H1 (cell line): ENCODE data around the gene FLVCR2. TPM values are rescaled to one million over a fixed set of nuclear protein-coding genes. Genes with fewer than 3 reads are reported as not detected.

Experiments used
- CTCF ChIA-PET: fragments of 300-600 bp; sonication (Branson Sonifier 250); formaldehyde crosslinking; loops from one replicate; lab custom pipeline; 2021; ENCODE audit not compliant: partially characterized antibody; lab: Charles Lee
- POLR2A ChIA-PET: fragments of 300-600 bp; sonication (Branson Sonifier 250); formaldehyde crosslinking; loops from one replicate; lab custom pipeline; 2021; ENCODE audit warnings: inconsistent platforms; ENCODE audit not compliant: partially characterized antibody; lab: Charles Lee
- DNase-seq, 2 experiments: peaks; one replicate each; pipeline versions ENCODE4 v3.0.0 to v3.0.0-alpha.2; 2010 to 2022; ENCODE audit warnings: low spot score in 2 of 2, low read depth in 1 of 2, mixed read lengths in 1 of 2
- FAIRE-seq: peaks from 2 replicates; lab custom pipeline; 2011; peaks lifted over from hg19 to GRCh38; lab: Jason Lieb, UNC
- H2AFZ ChIP-seq: 2 replicates; pipeline ENCODE4 v1.8.1; 2012; ENCODE audit warnings: low read length, inconsistent platforms
- H2AK5ac ChIP-seq: 2 replicates; pipeline ENCODE4 v1.6.1; 2013; ENCODE audit warnings: low read depth, low read length
- H2BK120ac ChIP-seq: replicated peaks from 2 replicates; pipeline ENCODE3; 2013; ENCODE audit warnings: low read depth, low read length, inconsistent platforms
- H2BK12ac ChIP-seq: 2 replicates; pipeline ENCODE4 v1.6.1; 2013; ENCODE audit warnings: low read depth, low read length
- H2BK15ac ChIP-seq: 2 replicates; pipeline ENCODE4 v1.6.1; 2013; ENCODE audit warnings: low read length
- H2BK20ac ChIP-seq: 2 replicates; pipeline ENCODE4 v1.6.1; 2013; ENCODE audit warnings: low read length
- H2BK5ac ChIP-seq: 2 replicates; pipeline ENCODE4 v1.6.1; 2013; ENCODE audit warnings: low read depth, low read length
- H3K14ac ChIP-seq: 2 replicates; pipeline ENCODE4 v1.6.1; 2013; ENCODE audit warnings: inconsistent platforms; ENCODE audit not compliant: insufficient read length
- H3K18ac ChIP-seq: 2 replicates; pipeline ENCODE4 v1.6.1; 2013; ENCODE audit warnings: low read length; ENCODE audit errors: extremely low read depth
- H3K23ac ChIP-seq: 2 replicates; pipeline ENCODE4 v1.6.1; 2013; ENCODE audit warnings: inconsistent platforms; ENCODE audit not compliant: insufficient read length
- H3K23me2 ChIP-seq: 2 replicates; pipeline ENCODE4 v1.6.1; 2013; ENCODE audit warnings: low read depth, low read length
- H3K27ac ChIP-seq: 2 replicates; pipeline ENCODE4 v1.6.1; 2011; ENCODE audit warnings: low read depth, low read length, inconsistent platforms
- H3K27me3 ChIP-seq, 4 experiments: replicated peaks in 1 of 4; 1 replicate in 1 of 4; 2 replicates in 3 of 4; pipeline versions ENCODE4 v1.6.1 to v1.8.1; 2011 to 2013; ENCODE audit warnings: low read length in 3 of 4, mild to moderate bottlenecking in 3 of 4, inconsistent platforms in 2 of 4, mixed read lengths in 2 of 4, moderate library complexity in 1 of 4; ENCODE audit not compliant: control insufficient read depth in 3 of 4, insufficient read depth in 3 of 4; ENCODE audit errors: extremely low read depth in 1 of 4
- H3K36me3 ChIP-seq, 4 experiments: 2 replicates each; pipeline versions ENCODE4 v1.6.1 to v1.8.1; 2011 to 2013; ENCODE audit warnings: mild to moderate bottlenecking in 4 of 4, low read length in 3 of 4, moderate library complexity in 2 of 4, control low read depth in 1 of 4, inconsistent platforms in 1 of 4; ENCODE audit not compliant: insufficient read depth in 4 of 4, control insufficient read depth in 2 of 4
- H3K4ac ChIP-seq: replicated peaks from 2 replicates; pipeline ENCODE3; 2013; ENCODE audit warnings: low read length, low read depth, mixed read lengths, inconsistent platforms; ENCODE audit not compliant: insufficient read length
- H3K4me1 ChIP-seq, 4 experiments: replicated peaks in 1 of 4; 1 replicate in 1 of 4; 2 replicates in 3 of 4; pipeline versions ENCODE4 v1.6.1 to v1.8.1; 2011 to 2013; ENCODE audit warnings: low read length in 3 of 4, inconsistent platforms in 2 of 4, mixed read lengths in 1 of 4; ENCODE audit not compliant: insufficient read depth in 4 of 4, control insufficient read depth in 3 of 4
- H3K4me2 ChIP-seq, 2 experiments: 2 replicates each; pipeline versions ENCODE4 v1.6.1 to v1.8.1; 2011 to 2013; ENCODE audit warnings: low read depth in 2 of 2, low read length in 2 of 2, control low read depth in 1 of 2, inconsistent platforms in 1 of 2, mild to moderate bottlenecking in 1 of 2; ENCODE audit not compliant: insufficient read depth in 1 of 2
- H3K4me3 ChIP-seq, 4 experiments: fragments of 200-600, 300-600 bp in 1 of 4; sonication (generic), shearing (Covaris generic), sonication (Bioruptor Twin) in 1 of 4; 2 replicates each; pipeline versions ENCODE4 v1.5.1 to v1.8.1; 2011 to 2016; ENCODE audit warnings: low read length in 4 of 4, low read depth in 3 of 4, control low read depth in 2 of 4, inconsistent platforms in 2 of 4, mild to moderate bottlenecking in 2 of 4, mixed read lengths in 1 of 4, moderate library complexity in 1 of 4; ENCODE audit not compliant: insufficient read depth in 2 of 4; ENCODE audit errors: extremely low read depth in 1 of 4
- H3K56ac ChIP-seq: replicated peaks from 2 replicates; pipeline ENCODE3; 2013; ENCODE audit warnings: low read depth, mild to moderate bottlenecking, mixed read lengths, low read length, inconsistent platforms; ENCODE audit not compliant: insufficient read length
- H3K79me1 ChIP-seq: 2 replicates; pipeline ENCODE4 v1.6.1; 2013; ENCODE audit warnings: low read depth, low read length, control low read depth
- H3K79me2 ChIP-seq, 2 experiments: 2 replicates each; pipeline versions ENCODE4 v1.6.1 to v1.8.1; 2012 to 2013; ENCODE audit warnings: low read length in 2 of 2, mild to moderate bottlenecking in 2 of 2, inconsistent platforms in 1 of 2; ENCODE audit not compliant: insufficient read depth in 2 of 2, control insufficient read depth in 1 of 2
- H3K9ac ChIP-seq, 4 experiments: replicated peaks in 1 of 4; 1 replicate in 1 of 4; 2 replicates in 3 of 4; pipeline versions ENCODE4 v1.6.1 to v1.8.1; 2011 to 2013; ENCODE audit warnings: low read depth in 3 of 4, low read length in 3 of 4, control low read depth in 2 of 4, mild to moderate bottlenecking in 2 of 4, moderate library complexity in 2 of 4, inconsistent platforms in 1 of 4; ENCODE audit errors: extremely low read depth in 1 of 4
- H3K9me3 ChIP-seq, 2 experiments: 2 replicates each; pipeline versions ENCODE4 v1.6.1 to v1.8.1; 2012 to 2013; ENCODE audit warnings: mild to moderate bottlenecking in 2 of 2, moderate library complexity in 2 of 2, control low read depth in 1 of 2, inconsistent platforms in 1 of 2, low read depth in 1 of 2, low read length in 1 of 2, mixed read lengths in 1 of 2; ENCODE audit not compliant: insufficient read depth in 2 of 2
- H4K20me1 ChIP-seq, 2 experiments: replicated peaks in 1 of 2; 2 replicates each; pipeline versions ENCODE3 to v1.8.1; 2011 to 2013; ENCODE audit warnings: inconsistent platforms in 2 of 2, low read length in 2 of 2, mild to moderate bottlenecking in 1 of 2; ENCODE audit not compliant: insufficient read depth in 2 of 2, control insufficient read depth in 1 of 2
- H4K5ac ChIP-seq: 2 replicates; pipeline ENCODE4 v1.6.1; 2013; ENCODE audit warnings: low read length, low read depth, mixed read lengths, inconsistent platforms; ENCODE audit not compliant: insufficient read length
- H4K8ac ChIP-seq: 2 replicates; pipeline ENCODE4 v1.8.0; 2013; ENCODE audit warnings: mild to moderate bottlenecking, moderate library complexity, low read length, inconsistent platforms; ENCODE audit not compliant: insufficient read depth; ENCODE audit errors: extremely low read depth
- H4K91ac ChIP-seq: replicated peaks from 2 replicates; pipeline ENCODE3; 2013; ENCODE audit warnings: low read length, mixed read lengths, inconsistent platforms; ENCODE audit not compliant: insufficient read length
- BACH1 ChIP-seq: IDR thresholded peaks from 2 replicates; pipeline ENCODE4 v1.6.1; 2012; ENCODE audit warnings: low read length, improper control_type of control experiment
- CBX5 ChIP-seq: fragments of 300-800, 300-1000 bp; sonication (generic); IDR thresholded peaks from 2 replicates; pipeline ENCODE4 v1.7.1; 2016; ENCODE audit warnings: antibody characterized with exemption, low read length, low read depth
- CHD2 ChIP-seq: IDR thresholded peaks from 2 replicates; pipeline ENCODE4 v1.6.1; 2012; ENCODE audit warnings: low read length, improper control_type of control experiment
- EP300 ChIP-seq, 2 experiments: IDR thresholded peaks; 1 replicate in 1 of 2; 2 replicates in 1 of 2; pipeline ENCODE4 v1.6.1; 2011 to 2012; ENCODE audit warnings: low read depth in 2 of 2, low read length in 2 of 2, mild to moderate bottlenecking in 2 of 2, borderline replicate concordance in 1 of 2, inconsistent platforms in 1 of 2, moderate library complexity in 1 of 2
- GTF2F1 ChIP-seq: IDR thresholded peaks from 2 replicates; pipeline ENCODE4 v1.6.1; 2012; ENCODE audit warnings: low read depth, low read length, improper control_type of control experiment, borderline replicate concordance
- HDAC6 ChIP-seq: IDR thresholded peaks from one replicate; pipeline ENCODE4 v1.7.1; 2012; ENCODE audit warnings: low read depth, mild to moderate bottlenecking, inconsistent platforms, low read length, moderate library complexity
- KDM4A ChIP-seq: IDR thresholded peaks from one replicate; pipeline ENCODE4 v1.7.1; 2012; ENCODE audit warnings: low read depth, mild to moderate bottlenecking, moderate library complexity, low read length, inconsistent platforms; ENCODE audit not compliant: severe bottlenecking
- KDM5A ChIP-seq: fragments of 200-600 bp; IDR thresholded peaks from 2 replicates; pipeline ENCODE4 v1.7.1; 2012; ENCODE audit warnings: mild to moderate bottlenecking, low read length, inconsistent platforms, mixed read lengths
- PHF8 ChIP-seq: fragments of 200-600 bp; sonication (generic); conservative IDR thresholded peaks from 2 replicates; pipeline ENCODE4 v1.7.1; 2012; ENCODE audit warnings: low read depth, mild to moderate bottlenecking, inconsistent platforms, low read length, moderate library complexity
- RBBP5 ChIP-seq: IDR thresholded peaks from 2 replicates; pipeline ENCODE4 v1.7.1; 2012; ENCODE audit warnings: low read depth, mild to moderate bottlenecking, inconsistent platforms, low read length, moderate library complexity, borderline replicate concordance
- RFX5 ChIP-seq: IDR thresholded peaks from 2 replicates; pipeline ENCODE4 v1.6.1; 2011; ENCODE audit warnings: low read depth, low read length, improper control_type of control experiment, borderline replicate concordance
- TCF12 ChIP-seq: IDR thresholded peaks from 2 replicates; pipeline ENCODE4 v1.6.1; 2011; ENCODE audit warnings: low read depth, mild to moderate bottlenecking, low read length
- TEAD4 ChIP-seq: IDR thresholded peaks from 2 replicates; pipeline ENCODE4 v1.6.1; 2012; ENCODE audit warnings: low read depth, low read length, inconsistent platforms, mixed read lengths
- ZNF274 ChIP-seq: IDR thresholded peaks from 2 replicates; pipeline ENCODE4 v1.7.0; 2012; ENCODE audit warnings: low read length, borderline replicate concordance; ENCODE audit errors: extremely low read depth
- WGBS, 2 experiments: shearing (Covaris generic) in 1 of 2; methylation state at CpG; one replicate each; pipeline versions ENCODE4 v1.1.6 to v1.1.7; 2013 to 2015; ENCODE audit warnings: low lambda C conversion rate in 2 of 2, mixed read lengths in 2 of 2, inconsistent platforms in 1 of 2, low coverage in 1 of 2, missing lambda C conversion rate in 1 of 2; ENCODE audit not compliant: insufficient replicate concordance in 2 of 2, insufficient coverage in 1 of 2, insufficient read length in 1 of 2; ENCODE audit errors: extremely low coverage in 1 of 2, missing lambda C conversion rate in 1 of 2; 5-methylcytosine and 5-hydroxymethylcytosine counted together
- polyA plus RNA-seq, 7 experiments: library from polyadenylated mRNA; depleted of rRNA in 3 of 7; stranded (reverse) in 5 of 7; unstranded in 2 of 7; fragments of >200 nt in 5 of 7; fragments of 200-250 nt in 2 of 7; gene quantifications; 1 replicate in 5 of 7; 2 replicates in 1 of 7; 4 replicates in 1 of 7; pipeline versions ENCODE4 v1.2.1 to v1.2.3, GENCODE V29; 2011 to 2013; ENCODE audit warnings: missing spikeins in 2 of 7, mixed read lengths in 2 of 7
- total RNA-seq: library from RNA; stranded (reverse); fragmentation: NEBNext Ultra II Directional; extraction: Animal tissue kit (Norgen Biotek cat#: 25700); gene quantifications from 2 replicates; pipeline ENCODE4 v1.2.1, GENCODE V29; 2021

FLVCR2 gene
- total and polyA plus RNA-seq, 2 of the 8 experiments (the other 6 are each of a cell fraction or from before 2014, with no cell fraction given): 7.1 to 8.2 TPM

DNA sequence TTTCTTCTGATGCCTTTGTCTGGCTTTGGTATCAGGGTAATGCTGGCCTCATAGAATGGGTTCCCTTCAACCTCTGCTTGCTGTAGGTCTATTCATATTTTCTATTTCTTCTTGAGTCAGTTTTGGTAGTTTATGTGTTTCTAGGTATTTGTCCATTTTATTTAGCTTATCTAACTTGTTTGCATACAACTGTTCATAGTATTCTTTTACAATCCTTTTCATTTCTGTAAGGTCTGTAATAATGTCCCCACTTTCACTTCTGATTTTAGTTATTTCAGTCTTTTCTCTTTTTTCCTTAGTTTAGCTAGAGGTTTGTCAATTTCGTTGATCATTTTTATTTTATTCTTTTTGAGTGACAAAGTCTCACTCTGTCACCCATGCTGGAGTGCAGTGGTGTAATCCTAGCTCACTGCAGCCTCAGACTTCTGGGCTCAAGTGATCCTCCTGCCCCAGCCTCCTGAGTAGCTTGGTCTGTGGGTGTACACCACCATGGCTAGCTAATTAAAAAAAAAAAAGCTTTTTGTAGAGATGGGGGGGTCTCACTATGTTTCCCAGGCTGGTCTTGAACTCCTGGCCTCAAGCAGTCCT lies 94.3 kb downstream of the FLVCR2 start:
- ChIA-PET POLR2A (interaction anchor here (0.8 to 1.0 kb wide), 2 partner anchors 10 to 29 kb away, joined by 4 read pairs; no protein-coding TSS in a partner anchor), CTCF (interaction anchor here (1.0 to 2.0 kb wide), 8 partner anchors 9 to 368 kb away, joined by 3 to 7 read pairs (median 4); no protein-coding TSS in a partner anchor)
- Histone ChIP-seq H3K4me2 (no peak overlapping the region), H3K27ac (no peak overlapping the region), H3K9me3 (no peaks in the 10 kb centered on the region), H3K18ac (no peak overlapping the region), H3K36me3 (peaks cover 0 to 25% (median 12%) of the 10 kb centered on the region in 4 experiments), H4K91ac (no peak overlapping the region), H3K9ac (no peak overlapping the region), H4K20me1 (peaks cover 0 to 4% of the 10 kb centered on the region in 2 experiments), H3K56ac (no peak overlapping the region), H2BK12ac (no peak overlapping the region), H3K79me1 (no peaks in the 10 kb centered on the region), H3K23me2 (no peaks in the 10 kb centered on the region), H2BK20ac (no peak overlapping the region), H2BK120ac (no peak overlapping the region), H3K14ac (no peak overlapping the region), H3K79me2 (peaks cover 0 to 16% of the 10 kb centered on the region in 2 experiments; a peak in 2 of 4 replicates), H3K4ac (no peak overlapping the region), H2AFZ (no peak overlapping the region), H3K4me1 (no peaks in the 10 kb centered on the region), H3K27me3 (no peaks in the 10 kb centered on the region), H4K8ac (no peak overlapping the region; the same call in 1 of the 2 replicates), H4K5ac (no peak overlapping the region), H2BK15ac (no peak overlapping the region), H2AK5ac (no peak overlapping the region), H3K23ac (no peak overlapping the region), H3K4me3 (no peak overlapping the region), H2BK5ac (no peak overlapping the region)
- WGBS, 2 experiments: 92% methylated on average over 1 of the region's 1 CpG; no CpG with 5 or more reads in 1 of the 2 experiments
- FAIRE-seq (no peak), DNase-seq (no peak)
- TF ChIP-seq PHF8 (no peak), HDAC6 (no peak), RBBP5 (no peak), GTF2F1 (no peak), BACH1 (no peak), KDM4A (no peak), CBX5 (no peak), CHD2 (no peak), TEAD4 (no peak), ZNF274 (no peak), EP300 (IDR thresholded peaks at IDR 0.05; ENCODE audit: borderline replicate concordance in 1 of 2, low read depth in 2 of 2, low read length in 2 of 2) (no peak), RFX5 (no peak), KDM5A (no peak), TCF12 (no peak)
